DMS53 treated with DMSO at 0.1 percent for 48 hours (cell line): ENCODE results near the gene EPB41L1.

ENCODE experiments used
- DNase-seq: peaks from one replicate; lab custom pipeline; 2025; ENCODE audit not compliant: unreplicated experiment; lab: John Stamatoyannopoulos, UW

Gene EPB41L1

GRCh38 chr20:36255445-36255844, 100.9 kb downstream of the EPB41L1 start:
- DNase-seq = no peak

GRCh38 chr20:36259177-36260061, 104.9 kb downstream of the EPB41L1 start:
- DNase-seq = no peak

GRCh38 chr20:36260316-36260715, 105.8 kb downstream of the EPB41L1 start:
- DNase-seq = no peak

GRCh38 chr20:36261389-36262105, 107.0 kb downstream of the EPB41L1 start:
- no peak for DNase-seq

GRCh38 chr20:36262440-36262839, 107.9 kb downstream of the EPB41L1 start:
- DNase-seq = no peak

GRCh38 chr20:36264426-36265246, 110.1 kb downstream of the EPB41L1 start:
- no peak for DNase-seq

DNA sequence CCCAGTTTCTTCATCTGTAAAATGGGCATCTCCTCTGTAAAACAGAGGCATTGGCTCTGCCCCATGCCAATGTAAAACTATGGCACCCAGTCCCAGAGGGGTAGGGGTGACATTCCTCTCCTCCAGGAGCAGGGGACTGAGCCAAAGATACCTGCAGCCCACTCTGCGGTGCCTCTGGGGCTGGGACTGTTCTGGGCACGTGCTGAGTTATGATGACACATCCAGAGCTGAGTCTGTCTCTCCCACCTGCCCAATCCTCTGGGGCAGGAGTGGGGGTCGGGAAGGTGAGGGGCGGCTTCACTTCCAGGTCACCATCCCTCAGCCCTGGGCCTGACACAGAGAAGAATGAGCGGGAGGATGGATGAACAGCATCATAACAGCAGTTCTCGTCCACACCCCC, 111.6 kb downstream of the EPB41L1 start:
- no peak for DNase-seq

- no peak for DNase-seq
Observed at GRCh38 chr20:36267605-36268381, 113.3 kb downstream of the EPB41L1 start.

GRCh38 chr20:36268440-36269342, 114.2 kb downstream of the EPB41L1 start:
- no peak for DNase-seq

DNA sequence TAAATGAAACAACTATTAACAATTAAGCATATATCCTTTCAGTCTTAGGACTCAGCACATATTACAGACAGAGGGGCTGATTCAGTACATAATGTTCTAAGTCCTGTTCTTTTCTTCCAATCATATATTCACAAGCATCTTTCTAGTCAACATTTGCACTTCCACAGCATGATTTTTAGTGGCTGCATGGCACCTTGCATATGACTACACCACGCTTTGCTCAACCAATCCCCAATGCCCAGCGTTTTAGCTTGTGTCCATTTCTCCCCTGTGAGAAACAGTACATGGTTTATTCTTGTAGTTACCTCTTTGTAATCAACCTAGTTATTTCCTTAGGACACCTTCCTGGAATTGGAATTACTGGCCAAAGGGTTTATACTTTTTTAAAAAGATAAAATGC, 115.0 kb downstream of the EPB41L1 start:
- no peak for DNase-seq

- DNase-seq = no peak
Observed at GRCh38 chr20:36270744-36271638, 116.5 kb downstream of the EPB41L1 start.

DNA sequence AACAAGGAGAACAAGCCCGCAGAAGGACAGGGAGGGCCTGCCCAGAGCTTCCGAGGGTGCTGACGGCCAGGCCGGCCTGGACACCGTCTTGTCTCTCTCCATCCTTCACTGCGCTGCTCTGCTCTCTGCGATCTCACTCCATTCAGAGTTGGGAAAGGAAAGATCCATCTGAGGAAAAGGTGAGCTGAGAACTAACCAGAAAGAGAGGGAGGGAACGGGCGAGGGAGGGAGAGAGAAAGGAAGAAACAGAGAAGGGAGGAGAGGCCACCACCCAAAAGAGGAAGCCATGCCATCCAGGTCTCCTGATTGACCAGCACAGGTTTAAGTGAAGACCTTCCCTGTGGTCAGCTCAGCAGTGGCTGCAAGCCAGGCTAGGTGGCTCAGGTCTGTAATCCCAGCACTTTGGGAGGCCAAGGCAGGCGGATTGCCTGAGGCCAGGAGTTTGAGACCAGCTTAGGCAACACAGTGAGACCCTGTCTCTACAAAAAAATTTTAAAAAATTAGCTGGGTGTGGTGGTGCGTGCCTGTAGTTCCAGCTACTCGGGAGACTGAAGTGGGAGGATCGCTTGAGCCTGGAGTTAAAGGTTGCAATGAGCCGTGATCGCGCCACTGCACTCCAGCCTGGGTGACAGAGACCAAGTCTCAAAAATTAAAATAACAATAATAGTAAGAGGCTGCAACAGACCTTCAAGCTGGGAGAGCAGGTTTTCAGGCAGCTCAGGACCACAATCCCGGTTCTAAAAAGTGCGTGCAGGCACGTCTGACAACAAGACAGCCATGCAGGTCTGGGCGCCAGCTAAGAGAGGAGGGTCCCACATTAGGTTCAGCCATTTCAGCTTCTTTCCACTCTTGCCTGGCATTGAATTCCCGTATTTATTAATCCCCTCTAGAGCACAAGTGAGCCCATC, 117.4 kb downstream of the EPB41L1 start:
- no peak for DNase-seq

- no peak for DNase-seq
Observed at GRCh38 chr20:36272547-36273220, 118.1 kb downstream of the EPB41L1 start.

DNA sequence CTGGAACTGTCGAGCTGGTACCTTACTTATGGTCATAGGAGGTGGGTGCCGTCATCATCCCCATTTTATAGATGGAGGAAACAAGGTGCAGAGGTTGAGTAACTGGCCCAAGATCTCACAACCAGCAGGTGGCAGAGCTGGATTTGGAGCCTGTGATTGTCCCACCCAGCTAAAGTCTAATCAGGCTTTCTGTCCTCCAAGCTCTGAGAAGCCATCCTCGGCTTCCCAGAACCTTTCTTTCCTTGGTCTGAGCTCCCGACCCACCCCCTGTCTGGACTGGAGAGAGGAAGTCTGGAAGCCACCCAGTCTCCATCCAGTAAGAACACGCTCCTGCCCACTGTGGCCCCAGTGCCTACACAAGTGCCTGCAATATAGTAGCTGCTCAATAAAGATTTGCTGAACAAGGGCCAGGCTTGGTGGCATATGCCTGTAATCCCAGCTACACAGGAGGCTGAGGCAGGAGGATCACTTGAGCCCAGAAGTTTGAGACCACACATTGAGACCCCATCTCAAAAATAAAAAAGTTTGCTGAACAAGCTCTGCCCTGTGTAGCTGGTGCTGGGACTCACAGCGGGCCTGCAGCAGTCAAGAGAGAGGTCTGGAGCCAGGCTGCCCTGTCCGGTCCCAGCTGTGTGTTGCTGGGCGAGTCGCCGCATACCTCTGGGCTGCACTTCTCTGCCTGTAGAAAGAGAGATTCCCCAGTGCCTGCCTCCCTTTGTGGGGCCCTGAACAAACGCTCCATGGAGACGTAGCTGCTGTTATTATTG, 119.1 kb downstream of the EPB41L1 start:
- no peak for DNase-seq

GRCh38 chr20:36274181-36274841, 119.8 kb downstream of the EPB41L1 start:
- DNase-seq = no peak

DNA sequence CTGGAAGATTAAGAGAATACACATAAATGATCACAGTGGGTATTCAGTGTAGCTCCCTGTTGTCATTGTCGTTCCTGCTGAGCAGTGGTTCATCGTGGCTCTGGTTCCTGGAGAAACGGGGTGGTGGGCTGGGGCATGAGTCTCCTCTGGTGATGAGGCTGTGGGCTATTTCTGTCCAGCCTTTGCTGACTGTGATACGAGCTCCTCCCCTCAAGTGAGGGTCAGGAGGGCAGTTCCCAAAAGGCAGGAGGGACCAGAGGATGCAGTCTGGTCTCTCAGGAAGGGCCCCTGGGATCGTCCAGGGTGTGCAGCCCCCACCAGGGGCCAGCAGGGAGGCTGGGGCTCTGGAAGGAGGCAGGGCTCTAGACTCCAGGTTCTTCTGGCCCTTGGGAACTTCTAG, 120.5 kb downstream of the EPB41L1 start:
- DNase-seq = no peak
